GM12873 (cell line): ENCODE results near the gene ANKRD61.

Experiments
- TF ChIP-seq, protein P1 (sequence below): IDR thresholded peaks from 2 replicates; pipeline ENCODE4 v1.5.1; 2012; ENCODE audit warnings: low read depth, mild to moderate bottlenecking, moderate library complexity, low read length, control low read depth; ENCODE audit not compliant: insufficient read depth; ENCODE audit errors: missing control alignments

ANKRD61 gene

DNA sequence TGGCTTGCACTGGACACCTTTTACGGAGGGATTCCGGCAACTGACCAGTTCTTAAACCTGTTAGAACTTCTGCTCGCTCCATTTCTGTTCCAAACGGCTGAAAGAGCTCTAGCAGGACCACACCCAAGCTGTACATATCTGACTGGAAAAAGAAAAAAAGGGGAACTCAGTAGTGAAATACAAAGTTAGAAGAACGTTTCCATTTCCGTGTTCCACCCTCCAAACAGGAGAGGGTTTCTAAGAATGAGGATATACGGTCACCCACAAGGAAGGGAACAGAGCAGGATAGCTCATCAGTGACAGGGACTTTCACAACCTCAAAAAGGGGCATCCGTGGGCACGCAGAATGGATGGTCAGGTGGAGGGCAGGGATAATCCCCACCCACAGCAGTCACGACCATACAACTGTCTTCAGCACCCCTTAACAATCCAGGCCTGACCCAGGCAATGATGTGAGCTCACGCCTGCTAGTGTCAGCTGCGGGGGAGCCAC, 4.3 kb upstream of the ANKRD61 start:
- TF ChIP-seq, protein P1, sequence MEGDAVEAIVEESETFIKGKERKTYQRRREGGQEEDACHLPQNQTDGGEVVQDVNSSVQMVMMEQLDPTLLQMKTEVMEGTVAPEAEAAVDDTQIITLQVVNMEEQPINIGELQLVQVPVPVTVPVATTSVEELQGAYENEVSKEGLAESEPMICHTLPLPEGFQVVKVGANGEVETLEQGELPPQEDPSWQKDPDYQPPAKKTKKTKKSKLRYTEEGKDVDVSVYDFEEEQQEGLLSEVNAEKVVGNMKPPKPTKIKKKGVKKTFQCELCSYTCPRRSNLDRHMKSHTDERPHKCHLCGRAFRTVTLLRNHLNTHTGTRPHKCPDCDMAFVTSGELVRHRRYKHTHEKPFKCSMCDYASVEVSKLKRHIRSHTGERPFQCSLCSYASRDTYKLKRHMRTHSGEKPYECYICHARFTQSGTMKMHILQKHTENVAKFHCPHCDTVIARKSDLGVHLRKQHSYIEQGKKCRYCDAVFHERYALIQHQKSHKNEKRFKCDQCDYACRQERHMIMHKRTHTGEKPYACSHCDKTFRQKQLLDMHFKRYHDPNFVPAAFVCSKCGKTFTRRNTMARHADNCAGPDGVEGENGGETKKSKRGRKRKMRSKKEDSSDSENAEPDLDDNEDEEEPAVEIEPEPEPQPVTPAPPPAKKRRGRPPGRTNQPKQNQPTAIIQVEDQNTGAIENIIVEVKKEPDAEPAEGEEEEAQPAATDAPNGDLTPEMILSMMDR: no peak

DNA sequence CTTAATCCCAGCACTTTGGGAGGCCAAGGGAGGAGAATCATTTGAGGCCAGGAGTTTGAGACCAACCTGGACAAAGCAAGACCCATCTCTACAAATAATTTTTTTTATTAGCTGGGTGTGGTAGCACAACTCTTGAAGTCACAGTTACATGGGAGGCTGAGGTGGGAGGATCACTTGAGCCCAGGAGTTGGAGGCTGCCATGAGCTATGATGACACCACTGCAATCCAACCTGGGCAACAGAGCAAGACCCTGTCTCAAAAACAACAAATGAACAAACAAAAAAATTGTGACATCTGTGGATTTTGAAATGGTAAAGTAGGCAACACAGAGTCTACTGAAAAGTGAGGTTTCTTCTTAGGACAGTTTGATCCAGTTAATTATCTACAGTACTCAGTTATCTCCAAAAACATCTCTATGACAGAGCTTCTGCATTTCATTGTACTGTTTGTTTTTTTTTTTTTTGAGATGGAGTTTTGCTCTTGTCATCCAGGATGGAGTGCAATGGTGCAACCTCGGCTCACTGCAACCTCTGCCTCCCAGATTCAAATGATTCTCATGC, 3.3 kb upstream of the ANKRD61 start:
- TF ChIP-seq, protein P1: no peak

DNA sequence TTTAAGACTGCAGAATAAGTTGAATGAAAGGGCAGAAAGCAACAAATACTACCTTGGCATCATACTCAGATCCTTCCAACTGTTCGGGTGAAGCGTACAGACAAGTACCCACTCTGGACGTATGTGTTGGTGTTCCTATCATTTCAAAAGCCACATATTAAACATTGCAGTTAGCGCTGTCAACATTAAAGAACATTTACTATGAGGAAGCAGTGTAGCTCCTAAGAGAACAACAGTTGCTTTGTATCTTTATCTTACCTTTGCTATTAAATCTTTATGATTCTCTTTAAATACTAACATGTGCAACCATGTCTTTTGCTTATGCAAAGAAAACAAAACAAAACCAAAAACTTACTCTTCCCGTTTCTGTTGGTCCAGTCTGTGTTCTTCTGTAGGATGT, 2.6 kb upstream of the ANKRD61 start:
- TF ChIP-seq, protein P1: no peak

DNA sequence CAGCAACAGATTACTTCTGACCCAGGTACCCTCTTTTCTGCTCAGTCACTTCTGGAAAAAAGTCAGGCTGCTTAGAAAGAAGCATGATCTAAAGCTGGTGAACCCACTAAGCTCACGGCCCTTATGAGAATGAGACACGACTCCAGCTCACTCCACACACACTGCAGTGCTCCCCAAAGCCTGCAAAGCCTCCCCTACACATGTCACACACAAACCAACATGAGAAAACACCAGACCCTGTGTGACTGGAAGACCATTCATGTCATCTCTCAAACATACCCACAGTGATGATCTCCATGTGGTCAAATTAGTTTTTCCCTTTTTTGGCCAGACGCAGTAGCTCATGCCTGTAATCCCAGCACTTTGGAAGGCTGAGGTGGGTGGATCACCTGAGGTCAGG, 391 bp downstream of the ANKRD61 start:
- TF ChIP-seq, protein P1: no peak

DNA sequence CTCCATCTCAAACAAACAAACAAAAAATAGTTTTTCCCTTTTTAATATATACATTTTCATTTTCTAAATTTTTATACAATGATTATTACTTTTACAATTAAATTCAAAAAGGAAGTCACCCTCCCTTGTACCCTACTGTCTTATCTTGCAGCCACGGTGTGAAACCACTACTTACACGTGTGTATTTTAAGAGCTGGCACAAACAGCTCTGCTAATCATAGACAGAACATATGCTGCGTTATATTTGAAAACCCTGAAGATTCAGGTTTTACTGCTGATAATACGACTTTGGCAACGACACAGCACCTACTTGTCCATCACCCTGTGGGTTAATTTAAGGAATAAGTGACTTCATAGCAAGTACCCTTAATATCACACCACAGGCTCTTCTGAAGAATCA, 991 bp downstream of the ANKRD61 start:
- TF ChIP-seq, protein P1: no peak

DNA sequence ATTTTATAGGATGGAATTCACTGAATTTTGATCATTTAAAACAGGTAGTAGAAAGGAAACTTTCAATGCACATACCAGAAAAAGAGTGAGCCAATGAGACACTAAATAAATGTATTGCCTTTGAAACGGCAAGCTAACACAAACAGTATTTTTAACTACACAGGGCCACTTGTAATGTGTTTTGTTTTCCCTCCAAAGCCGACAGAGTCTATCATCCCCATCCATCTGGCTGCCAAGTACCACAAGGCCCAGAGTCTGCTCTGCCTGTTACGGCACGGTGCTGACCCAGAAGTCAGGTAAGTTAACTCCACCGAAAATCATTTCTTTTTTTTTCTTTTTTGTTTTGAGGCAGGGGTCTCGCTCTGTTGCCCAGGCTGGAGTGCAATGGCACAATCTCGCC, 1.5 kb downstream of the ANKRD61 start:
- TF ChIP-seq, protein P1: no peak

DNA sequence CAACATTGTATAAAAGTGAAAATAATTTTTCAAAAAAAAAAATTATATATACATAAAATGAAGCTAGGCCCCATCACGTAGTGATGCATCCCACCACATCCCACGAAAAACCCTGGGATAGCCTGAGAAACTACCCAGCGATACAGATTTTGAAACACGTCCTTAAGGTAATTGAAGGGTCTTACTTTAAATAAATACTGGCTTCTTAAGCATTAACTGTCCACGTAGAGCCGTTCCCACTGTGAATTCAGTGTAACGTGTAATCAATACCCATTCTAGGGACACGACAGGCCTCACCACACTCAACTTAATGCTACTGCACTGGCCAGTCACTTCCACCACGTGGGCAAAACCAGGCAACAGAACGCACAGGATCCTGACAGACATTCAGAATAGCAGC, 4.0 kb downstream of the ANKRD61 start:
- TF ChIP-seq, protein P1: no peak
